Calu3 (cell line): ENCODE data around the gene SLC25A26. TPM values are rescaled to one million over a fixed set of nuclear protein-coding genes. Genes with fewer than 3 reads are reported as not detected.

ENCODE experiments used
- BruUV-seq: library from RNA; stranded (reverse); fragments of 400-500 nt; replicated peaks from 2 replicates; lab custom pipeline; 2021; lab: Mats Ljungman, UMichigan
- CTCF ChIA-PET: fragments of 300-600 bp; sonication (Branson Sonifier 250); formaldehyde crosslinking; loops from one replicate; lab custom pipeline; 2022; ENCODE audit warnings: antibody characterized with exemption; lab: Charles Lee
- DNase-seq: peaks from one replicate; pipeline ENCODE4 v3.0.0; 2022
- H3K27ac Mint-ChIP-seq: one replicate; pipeline ENCODE4 v1.8.0; 2022; ENCODE audit warnings: mixed read lengths; ENCODE audit not compliant: unreplicated experiment
- H3K27me3 Mint-ChIP-seq: one replicate; pipeline ENCODE4 v1.8.0; 2022; ENCODE audit warnings: mixed read lengths; ENCODE audit not compliant: unreplicated experiment
- H3K36me3 Mint-ChIP-seq: one replicate; pipeline ENCODE4 v1.8.0; 2022; ENCODE audit warnings: mild to moderate bottlenecking, moderate library complexity, mixed read lengths; ENCODE audit not compliant: insufficient read depth, unreplicated experiment
- H3K4me1 Mint-ChIP-seq: one replicate; pipeline ENCODE4 v1.8.0; 2022; ENCODE audit warnings: mild to moderate bottlenecking, low read depth, mixed read lengths; ENCODE audit not compliant: unreplicated experiment
- H3K4me3 Mint-ChIP-seq: one replicate; pipeline ENCODE4 v1.8.0; 2022; ENCODE audit warnings: mild to moderate bottlenecking, low read depth, moderate library complexity, mixed read lengths; ENCODE audit not compliant: unreplicated experiment
- H3K9me3 Mint-ChIP-seq: one replicate; pipeline ENCODE4 v1.8.0; 2022; ENCODE audit warnings: low read depth, mixed read lengths; ENCODE audit not compliant: unreplicated experiment
- CTCF ChIP-seq: fragments of 200-600 bp; IDR thresholded peaks from one replicate; pipeline ENCODE4 v1.8.0; 2022; ENCODE audit warnings: antibody characterized with exemption; ENCODE audit not compliant: unreplicated experiment
- intact Hi-C: fragments of 100-400 bp; cut with micrococcal nuclease; formaldehyde crosslinking; loops from one replicate; pipeline ENCODE4 v1.10.0; 2022; ENCODE audit not compliant: unreplicated experiment
- total RNA-seq: library from RNA; stranded (reverse); gene quantifications from 2 replicates; pipeline ENCODE4 v1.2.3, GENCODE V29; 2022

The SLC25A26 gene
- total RNA-seq, 1 experiment from 2014 or later, result 15.8 TPM

GRCh38 chr3:66362541-66362941 lies 141.7 kb downstream of the SLC25A26 start:
- Mint-ChIP-seq H3K4me1 (no peaks in the 10 kb centered on the region), H3K27me3 (no peaks in the 10 kb centered on the region), H3K36me3 (no peaks in the 10 kb centered on the region), H3K9me3 (no peaks in the 10 kb centered on the region), H3K27ac (no peak overlapping the region), H3K4me3 (no peak overlapping the region)
- no peak for DNase-seq
- BruUV-seq, result no TSS peak
- intact Hi-C loops, result no loop called here
- TF ChIP-seq CTCF, result no peak
- CTCF ChIA-PET, result no interaction called here

- Mint-ChIP-seq H3K27ac (no peak overlapping the region), H3K27me3 (no peaks in the 10 kb centered on the region), H3K4me3 (no peak overlapping the region), H3K36me3 (no peaks in the 10 kb centered on the region), H3K4me1 (no peaks in the 10 kb centered on the region), H3K9me3 (no peaks in the 10 kb centered on the region)
- BruUV-seq, result no TSS peak
- CTCF ChIA-PET, result no interaction called here
- intact Hi-C loops, result no loop called here
- TF ChIP-seq CTCF, result no peak
- DNase-seq, result no peak
These were observed 142.3 kb downstream of the SLC25A26 start for GRCh38 chr3:66363148-66363547.

- H3K9me3 Mint-ChIP-seq, result no peaks in the 10 kb centered on the region
- no peak for TF ChIP-seq CTCF
- H3K27me3 Mint-ChIP-seq, result no peaks in the 10 kb centered on the region
- no peak for DNase-seq
- no peak overlapping the region for H3K27ac Mint-ChIP-seq
- CTCF ChIA-PET, result no interaction called here
- BruUV-seq, result no TSS peak
- H3K36me3 Mint-ChIP-seq, result no peaks in the 10 kb centered on the region
- no peak overlapping the region for H3K4me3 Mint-ChIP-seq
- intact Hi-C loops, result no loop called here
- no peaks in the 10 kb centered on the region for H3K4me1 Mint-ChIP-seq
These were observed 144.3 kb downstream of the SLC25A26 start for GRCh38 chr3:66365080-66365479.

- no peak overlapping the region for H3K4me3 Mint-ChIP-seq
- no peak for TF ChIP-seq CTCF
- no peaks in the 10 kb centered on the region for H3K9me3 Mint-ChIP-seq
- H3K27ac Mint-ChIP-seq, result no peak overlapping the region
- no peak for DNase-seq
- H3K36me3 Mint-ChIP-seq, result no peaks in the 10 kb centered on the region
- intact Hi-C loops, result no loop called here
- BruUV-seq, result no TSS peak
- no peaks in the 10 kb centered on the region for H3K4me1 Mint-ChIP-seq
- CTCF ChIA-PET, result no interaction called here
- H3K27me3 Mint-ChIP-seq, result no peaks in the 10 kb centered on the region
These were observed 145.9 kb downstream of the SLC25A26 start for GRCh38 chr3:66366747-66367146.

GRCh38 chr3:66367979-66368378 lies 147.2 kb downstream of the SLC25A26 start:
- CTCF ChIA-PET, result no interaction called here
- no peak overlapping the region for H3K4me3 Mint-ChIP-seq

More at GRCh38 chr3:66367979-66368378, 147.2 kb downstream of the SLC25A26 start:
- Mint-ChIP-seq H3K4me1 (no peaks in the 10 kb centered on the region), H3K9me3 (no peaks in the 10 kb centered on the region), H3K27ac (no peak overlapping the region), H3K27me3 (no peaks in the 10 kb centered on the region), H3K36me3 (no peaks in the 10 kb centered on the region)
- DNase-seq, result no peak
- intact Hi-C loops, result no loop called here
- BruUV-seq, result no TSS peak
- TF ChIP-seq CTCF, result no peak
